A549 (cell line): ENCODE data around the gene SETD2. TPM values are rescaled to one million over a fixed set of nuclear protein-coding genes. Genes with fewer than 3 reads are reported as not detected.

Experiments used
- ATAC-seq, 2 experiments: fragments of 200-7000 bp in 1 of 2; fragments of >200 bp in 1 of 2; cut with Nextera tagmentation in 1 of 2; cut with Tn5 transposase in 1 of 2; 3 replicates each; pipeline versions ENCODE4 v1.8.0 to v1.9.1; 2018 to 2020; ENCODE audit warnings: mild to moderate bottlenecking in 1 of 2, moderate library complexity in 1 of 2
- CTCF ChIA-PET: fragments of 300-600 bp; sonication (Branson Sonifier 250); formaldehyde crosslinking; extraction: SDS; loops from one replicate; lab custom pipeline; 2021; ENCODE audit warnings: antibody characterized with exemption, inconsistent platforms; lab: Yijun Ruan, JAX
- POLR2A ChIA-PET: fragments of 350-600 bp; formaldehyde crosslinking; extraction: SDS; loops from one replicate; lab custom pipeline; 2021; ENCODE audit warnings: antibody characterized with exemption, inconsistent platforms; lab: Yijun Ruan, JAX
- DNase-seq, 2 experiments: peaks; one replicate each; pipeline versions ENCODE4 v3.0.0 to v3.0.0-alpha.2; 2011 to 2016; ENCODE audit warnings: low read depth in 1 of 2, low spot score in 1 of 2
- FAIRE-seq: peaks from 2 replicates; lab custom pipeline; 2011; peaks lifted over from hg19 to GRCh38; lab: Jason Lieb, UNC
- H3K27ac ChIP-seq, 2 experiments: fragments of >200 bp; sonication (Bioruptor Twin); formaldehyde crosslinking; 3 replicates each; pipeline ENCODE4 v1.5.1; 2016 to 2017
- H3K4me1 ChIP-seq: fragments of >200 bp; sonication (Bioruptor Twin); formaldehyde crosslinking; 3 replicates; pipeline ENCODE4 v1.6.1; 2016
- H3K4me2 ChIP-seq: fragments of >200 bp; sonication (Bioruptor Twin); formaldehyde crosslinking; 3 replicates; pipeline ENCODE4 v1.6.1; 2016
- H3K4me3 ChIP-seq: fragments of >200 bp; sonication (Bioruptor Twin); formaldehyde crosslinking; 3 replicates; pipeline ENCODE4 v1.5.1; 2016
- H3K9me3 ChIP-seq: fragments of >200 bp; sonication (Bioruptor Twin); formaldehyde crosslinking; 3 replicates; pipeline ENCODE4 v1.6.1; 2016
- CBX8 ChIP-seq: fragments of 200-600 bp; sonication (generic); IDR thresholded peaks from 2 replicates; pipeline ENCODE4 v1.6.1; 2016
- CEBPB ChIP-seq, 2 experiments: fragments of >200 bp in 1 of 2; sonication (Bioruptor Twin) in 1 of 2; formaldehyde crosslinking in 1 of 2; IDR thresholded peaks; 2 replicates each; pipeline ENCODE4 v1.6.1; 2012 to 2016
- CHD4 ChIP-seq: fragments of 200-600 bp; sonication (generic); IDR thresholded peaks from 2 replicates; pipeline ENCODE4 v1.6.1; 2016; ENCODE audit warnings: antibody characterized with exemption, mild to moderate bottlenecking, borderline replicate concordance
- CTCF ChIP-seq: fragments of >200 bp; sonication (Bioruptor Twin); formaldehyde crosslinking; IDR thresholded peaks from 3 replicates; pipeline ENCODE4 v1.5.1; 2016
- E2F6 ChIP-seq: IDR thresholded peaks from 2 replicates; pipeline ENCODE4 v1.6.1; 2012; ENCODE audit warnings: low read depth, borderline replicate concordance
- EHMT2 ChIP-seq: fragments of 200-600 bp; sonication (generic); IDR thresholded peaks from 2 replicates; pipeline ENCODE4 v1.6.1; 2016; ENCODE audit warnings: antibody characterized with exemption, low read depth, mild to moderate bottlenecking, moderate library complexity
- EP300 ChIP-seq, 2 experiments: fragments of >200 bp; sonication (Bioruptor Twin); formaldehyde crosslinking; IDR thresholded peaks; 2 replicates in 1 of 2; 3 replicates in 1 of 2; pipeline ENCODE4 v1.6.1; 2016 to 2017
- GATA3 ChIP-seq: IDR thresholded peaks from 2 replicates; pipeline ENCODE4 v1.6.1; 2012; ENCODE audit warnings: borderline replicate concordance
- HEYL ChIP-seq: fragments of 250-450 bp; sonication (Bioruptor Pico); IDR thresholded peaks from 2 replicates; pipeline ENCODE4 v1.8.0; 2021; ENCODE audit warnings: mild to moderate bottlenecking, moderate library complexity
- HMGXB4 ChIP-seq: fragments of 250-450 bp; sonication (Bioruptor Pico); IDR thresholded peaks from 2 replicates; pipeline ENCODE4 v1.5.0; 2021; ENCODE audit warnings: mild to moderate bottlenecking, moderate library complexity, borderline replicate concordance
- HOXB13 ChIP-seq: fragments of 250-450 bp; sonication (Bioruptor Pico); IDR thresholded peaks from 2 replicates; pipeline ENCODE4 v1.5.0; 2020; ENCODE audit warnings: low read depth, mild to moderate bottlenecking, moderate library complexity
- JUN ChIP-seq, 2 experiments: fragments of >200 bp; sonication (Bioruptor Twin); formaldehyde crosslinking; IDR thresholded peaks; 2 replicates in 1 of 2; 3 replicates in 1 of 2; pipeline ENCODE4 v1.6.1; 2016 to 2017
- MAX ChIP-seq: IDR thresholded peaks from 2 replicates; pipeline ENCODE4 v1.6.1; 2012
- MAZ ChIP-seq: fragments of 150-350 bp; IDR thresholded peaks from 2 replicates; pipeline ENCODE4 v1.6.1; 2014; ENCODE audit warnings: antibody characterized with exemption, low read depth, low read length, borderline replicate concordance
- MYC ChIP-seq: IDR thresholded peaks from 2 replicates; pipeline ENCODE4 v1.6.1; 2012; ENCODE audit warnings: mild to moderate bottlenecking, inconsistent platforms, low read length, improper control_type of control experiment, borderline replicate concordance
- NPAS2 ChIP-seq: fragments of 250-450 bp; sonication (Bioruptor Pico); IDR thresholded peaks from 2 replicates; pipeline ENCODE4 v1.8.0; 2022; ENCODE audit warnings: mild to moderate bottlenecking, moderate library complexity, borderline replicate concordance
- NR3C1 ChIP-seq: fragments of >200 bp; sonication (Bioruptor Twin); formaldehyde crosslinking; IDR thresholded peaks from 3 replicates; pipeline ENCODE4 v1.6.1; 2017
- PHF8 ChIP-seq: fragments of 200-600 bp; sonication (generic); IDR thresholded peaks from 2 replicates; pipeline ENCODE4 v1.6.1; 2016; ENCODE audit warnings: low read depth, mild to moderate bottlenecking, antibody characterized with exemption, moderate library complexity, borderline replicate concordance
- POLR2A ChIP-seq: IDR thresholded peaks from 2 replicates; pipeline ENCODE4 v1.6.1; 2012; ENCODE audit warnings: mild to moderate bottlenecking, low read length
- POLR2AphosphoS2 ChIP-seq: conservative IDR thresholded peaks from 2 replicates; pipeline ENCODE4 v1.6.1; 2012; ENCODE audit warnings: low read length, improper control_type of control experiment, inconsistent platforms
- RAD21 ChIP-seq, 2 experiments: fragments of >200 bp in 1 of 2; sonication (Bioruptor Twin) in 1 of 2; formaldehyde crosslinking in 1 of 2; IDR thresholded peaks in 1 of 2; conservative IDR thresholded peaks in 1 of 2; 2 replicates in 1 of 2; 3 replicates in 1 of 2; pipeline ENCODE4 v1.6.1; 2012 to 2018; ENCODE audit warnings: inconsistent platforms in 1 of 2
- RARB ChIP-seq: fragments of 250-450 bp; sonication (Bioruptor Pico); IDR thresholded peaks from 2 replicates; pipeline ENCODE4 v1.8.0; 2021; ENCODE audit warnings: mild to moderate bottlenecking, moderate library complexity
- RCOR1 ChIP-seq: fragments of 150-350 bp; IDR thresholded peaks from 2 replicates; pipeline ENCODE4 v1.6.1; 2014; ENCODE audit warnings: antibody characterized with exemption, low read length, low read depth
- RNF2 ChIP-seq: fragments of 200-600 bp; sonication (generic); IDR thresholded peaks from 2 replicates; pipeline ENCODE4 v1.6.1; 2016; ENCODE audit warnings: low read depth, mild to moderate bottlenecking, antibody characterized with exemption, moderate library complexity, borderline replicate concordance
- SMC3 ChIP-seq: fragments of >200 bp; sonication (Bioruptor Twin); formaldehyde crosslinking; IDR thresholded peaks from 3 replicates; pipeline ENCODE4 v1.6.1; 2018; ENCODE audit warnings: inconsistent platforms
- SREBF2 ChIP-seq: fragments of 450-650 bp; IDR thresholded peaks from 2 replicates; pipeline ENCODE4 v1.6.1; 2014; ENCODE audit warnings: mild to moderate bottlenecking, moderate library complexity
- ZSCAN20 ChIP-seq: fragments of 250-450 bp; sonication (Bioruptor Pico); IDR thresholded peaks from 2 replicates; pipeline ENCODE4 v1.8.0; 2022; ENCODE audit warnings: mild to moderate bottlenecking, moderate library complexity
- WGBS: methylation state at CpG from one replicate; pipeline ENCODE4 v1.1.6; 2017; ENCODE audit errors: missing lambda C conversion rate; 5-methylcytosine and 5-hydroxymethylcytosine counted together
- polyA plus RNA-seq, 4 experiments: library from polyadenylated mRNA; depleted of rRNA in 3 of 4; stranded (reverse); fragments of >200 nt; fragmentation: RNase III in 1 of 4; extraction: RNeasy Plus Mini Kit Qiagen cat#74134 plus additional on column Dnase treatment in 1 of 4; gene quantifications; 2 replicates in 3 of 4; 3 replicates in 1 of 4; pipeline ENCODE4 v1.2.3, GENCODE V29; 2011 to 2017

SETD2 gene
- polyA plus RNA-seq, 2 of the 4 experiments (the other 2 are of a cell fraction): 16.8 to 26.1 TPM

- FAIRE-seq: no peak
- no peak overlapping the region for H3K4me3 ChIP-seq
- CTCF ChIA-PET: interaction anchor here (0.6 to 2.9 kb wide), 4 partner anchors 9 to 97 kb away, joined by 3 to 8 read pairs (median 6); no protein-coding TSS in a partner anchor
- no peak for ATAC-seq
- H3K4me2 ChIP-seq: no peak overlapping the region
- TF ChIP-seq PHF8: no peak
- no peak for TF ChIP-seq EP300 (IDR thresholded peaks at IDR 0.05)
- TF ChIP-seq RCOR1: no peak
- no peak for TF ChIP-seq GATA3
- no peak for TF ChIP-seq MAX
- no peak for TF ChIP-seq HOXB13
- WGBS: 93% methylated on average over 4 of the region's 4 CpGs
- POLR2A ChIA-PET: no interaction called here
- DNase-seq: no peak
- H3K4me1 ChIP-seq: no peaks in the 10 kb centered on the region; the same call in 2 of the 3 replicates
- no peaks in the 10 kb centered on the region for H3K9me3 ChIP-seq
- H3K27ac ChIP-seq: no peak overlapping the region
These were observed 143.6 kb downstream of the SETD2 start for GRCh38 chr3:47020311-47020710.

GRCh38 chr3:47019201-47019600 lies 144.7 kb downstream of the SETD2 start:
- ChIA-PET CTCF (no interaction called here), POLR2A (interaction anchor here (0.6 to 0.8 kb wide), 2 partner anchors 42 to 305 kb away, joined by 3 to 5 read pairs; partner anchors contain the start of gene CCDC12)
- TF ChIP-seq POLR2AphosphoS2 (no peak), SMC3 (no peak), RNF2 (no peak), HEYL (CRISPR knock-in tag) (no peak), CEBPB (IDR thresholded peaks at IDR 0.05) (no peak), POLR2A (no peak), E2F6 (no peak), SREBF2 (no peak), CTCF (no peak)
- no peak for ATAC-seq
- Histone ChIP-seq H3K4me3 (no peak overlapping the region), H3K4me1 (no peaks in the 10 kb centered on the region), H3K9me3 (no peaks in the 10 kb centered on the region), H3K4me2 (no peak overlapping the region), H3K27ac (no peak overlapping the region)
- no peak for FAIRE-seq
- 100% methylated on average over 1 of the region's 1 CpG for WGBS
- no peak for DNase-seq

- no peak for FAIRE-seq
- Histone ChIP-seq H3K4me2 (no peak overlapping the region), H3K9me3 (no peaks in the 10 kb centered on the region), H3K4me3 (no peak overlapping the region), H3K4me1 (no peaks in the 10 kb centered on the region), H3K27ac (no peak overlapping the region)
- POLR2A ChIA-PET: interaction anchor here (0.5 to 0.8 kb wide), 2 partner anchors 22 to 41 kb away, joined by 4 to 5 read pairs; partner anchors contain the start of gene CCDC12
- ATAC-seq: no peak; a peak in 1 of 6 replicates
- no peak for DNase-seq
- TF ChIP-seq RCOR1: no peak
- TF ChIP-seq MAZ: no peak
- TF ChIP-seq EP300 (IDR thresholded peaks at IDR 0.05): no peak
- CTCF ChIA-PET: no interaction called here
These were observed 145.7 kb downstream of the SETD2 start for GRCh38 chr3:47018269-47018611.

GRCh38 chr3:47017504-47018268 lies 146.2 kb downstream of the SETD2 start:
- DNase-seq: no peak
- H3K27ac ChIP-seq: no peak overlapping the region
- no peak for FAIRE-seq
- WGBS: 91% methylated on average over 6 of the region's 6 CpGs
- POLR2A ChIA-PET: interaction anchor here (0.6 kb wide), 1 partner anchor 41 kb away, joined by 6 read pairs; no protein-coding TSS in a partner anchor
- no peaks in the 10 kb centered on the region for H3K9me3 ChIP-seq
- CTCF ChIA-PET: interaction anchor here (1.8 kb wide), 1 partner anchor 20 kb away, joined by 4 read pairs; no protein-coding TSS in a partner anchor
- no peak overlapping the region for H3K4me3 ChIP-seq
- no peak overlapping the region for H3K4me2 ChIP-seq
- no peak; a peak in 1 of 6 replicates for ATAC-seq
- H3K4me1 ChIP-seq: no peaks in the 10 kb centered on the region
- TF ChIP-seq SREBF2 (no peak), JUN (IDR thresholded peaks at IDR 0.05) (no peak), CBX8 (no peak), EP300 (IDR thresholded peaks at IDR 0.05) (no peak), CHD4 (no peak), RAD21 (conservative IDR thresholded peaks at IDR 0.05 in 1 of 2, IDR thresholded peaks at IDR 0.05 in 1 of 2) (no peak), ZSCAN20 (no peak), MYC (no peak), NPAS2 (no peak), HMGXB4 (CRISPR knock-in tag) (no peak), EHMT2 (no peak), RARB (no peak), NR3C1 (no peak)
